ENCODE results near the gene ZNF678. TPM values are rescaled to one million over a fixed set of nuclear protein-coding genes. Genes with fewer than 3 reads are reported as not detected.

The ZNF678 gene
- total RNA-seq (1 to 10 TPM; 4.9 to 8.0 (median 6.6) TPM), polyA plus RNA-seq (1 to 10 TPM; 1.6 to 1.7 TPM)

- peak; percentile 81 for FAIRE-seq
- WGBS, 2 donors = 0% methylated on average over 39 of the region's 39 CpGs
- Histone ChIP-seq H3K9me3 (no peaks in the 10 kb centered on the region), H3K27ac (peak within 1 kb of the TSS; percentile 94 to 99 (median 97)), H3K4me1 (peaks cover 0 to 5% (median 0%) of the 10 kb centered on the region in 3 donors), H3K27me3 (no peaks in the 10 kb centered on the region), H3K4me3 (peak within 1 kb of the TSS; percentile 23 to 61 (median 48)), H3K36me3 (no peaks in the 10 kb centered on the region)
- ATAC-seq = peak; percentile 96 to 99 (median 98)
- intact Hi-C loops (cut with DNase I) = no loop called here
- DNase-seq = peak; percentile 92 to 97 (median 95)
- TF ChIP-seq, protein P1, sequence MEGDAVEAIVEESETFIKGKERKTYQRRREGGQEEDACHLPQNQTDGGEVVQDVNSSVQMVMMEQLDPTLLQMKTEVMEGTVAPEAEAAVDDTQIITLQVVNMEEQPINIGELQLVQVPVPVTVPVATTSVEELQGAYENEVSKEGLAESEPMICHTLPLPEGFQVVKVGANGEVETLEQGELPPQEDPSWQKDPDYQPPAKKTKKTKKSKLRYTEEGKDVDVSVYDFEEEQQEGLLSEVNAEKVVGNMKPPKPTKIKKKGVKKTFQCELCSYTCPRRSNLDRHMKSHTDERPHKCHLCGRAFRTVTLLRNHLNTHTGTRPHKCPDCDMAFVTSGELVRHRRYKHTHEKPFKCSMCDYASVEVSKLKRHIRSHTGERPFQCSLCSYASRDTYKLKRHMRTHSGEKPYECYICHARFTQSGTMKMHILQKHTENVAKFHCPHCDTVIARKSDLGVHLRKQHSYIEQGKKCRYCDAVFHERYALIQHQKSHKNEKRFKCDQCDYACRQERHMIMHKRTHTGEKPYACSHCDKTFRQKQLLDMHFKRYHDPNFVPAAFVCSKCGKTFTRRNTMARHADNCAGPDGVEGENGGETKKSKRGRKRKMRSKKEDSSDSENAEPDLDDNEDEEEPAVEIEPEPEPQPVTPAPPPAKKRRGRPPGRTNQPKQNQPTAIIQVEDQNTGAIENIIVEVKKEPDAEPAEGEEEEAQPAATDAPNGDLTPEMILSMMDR (IDR thresholded peaks at IDR 0.05) = no peak
Measured at GRCh38 chr1:227563324-227564201, at the start of gene ZNF678. TSS of gene ZNF678 (plus strand) at chr1:227563556. CDS start at chr1:227650992, 87,436 bp downstream.

DNA sequence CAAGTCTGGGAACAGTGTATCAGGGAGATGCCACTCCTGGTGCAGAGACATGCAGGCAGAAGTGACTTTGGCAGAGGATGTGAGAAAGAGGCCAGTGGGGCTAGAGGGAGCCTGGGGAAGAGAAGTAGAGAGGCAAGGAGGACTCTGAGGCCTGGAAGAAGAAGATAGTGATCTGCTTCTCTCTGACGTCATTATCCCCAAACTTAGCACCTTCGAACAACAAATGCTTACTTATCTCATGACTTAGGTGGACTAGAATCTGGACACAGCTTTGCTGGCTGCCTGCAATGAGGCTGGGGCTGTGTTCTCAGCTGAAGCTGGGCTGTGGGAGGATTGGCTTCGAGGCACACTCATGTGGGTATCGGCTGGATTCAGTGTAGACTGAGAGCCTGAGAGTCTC lies 44.5 kb upstream of the ZNF678 start:
- 58 to 77% methylated on average over 4 of the region's 4 CpGs for WGBS, 2 donors

DNA sequence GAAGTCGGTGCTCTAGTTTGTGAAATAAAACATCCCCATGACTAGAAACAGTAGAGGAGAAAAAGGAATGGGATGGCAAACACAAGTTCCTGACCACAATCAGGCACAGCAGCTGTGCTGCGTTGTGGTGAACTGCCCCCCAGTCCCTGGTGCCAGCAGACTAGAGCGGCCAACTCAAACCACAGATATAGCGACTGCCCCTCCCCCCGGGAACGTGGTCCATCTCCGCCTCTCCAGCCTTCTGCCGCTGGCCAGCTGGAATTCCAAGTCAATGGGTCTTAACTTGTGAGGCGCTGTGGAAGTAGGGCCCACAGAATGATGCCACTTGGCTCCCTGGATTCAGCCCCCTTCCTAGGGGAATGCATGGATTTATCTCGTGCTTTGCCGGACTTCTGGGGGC lies 41.6 kb upstream of the ZNF678 start:
- Histone ChIP-seq H3K4me3 (no peak overlapping the region), H3K36me3 (no peaks in the 10 kb centered on the region), H3K9me3 (no peaks in the 10 kb centered on the region), H3K27me3 (no peaks in the 10 kb centered on the region), H3K27ac (no peak overlapping the region), H3K4me1 (no peaks in the 10 kb centered on the region)
- TF ChIP-seq, protein P1 (IDR thresholded peaks at IDR 0.05) = no peak
- intact Hi-C loops (cut with DNase I) = no loop called here
- no peak for FAIRE-seq
- no peak for ATAC-seq
- WGBS, 2 donors = 73 to 82% methylated on average over 11 of the region's 11 CpGs
- no peak for DNase-seq

More for the DNA sequence above, 44.5 kb upstream of the ZNF678 start:
- H3K4me1 ChIP-seq = no peaks in the 10 kb centered on the region
- FAIRE-seq (no peak), DNase-seq (no peak), ATAC-seq (no peak)
- TF ChIP-seq, protein P1 (IDR thresholded peaks at IDR 0.05) = no peak
- H3K27me3 ChIP-seq = no peaks in the 10 kb centered on the region
- no peak overlapping the region for H3K4me3 ChIP-seq
- no peaks in the 10 kb centered on the region for H3K36me3 ChIP-seq
- H3K9me3 ChIP-seq = no peaks in the 10 kb centered on the region
- no peak overlapping the region for H3K27ac ChIP-seq
- intact Hi-C loops (cut with DNase I) = no loop called here

GRCh38 chr1:227526524-227526923 lies 36.8 kb upstream of the ZNF678 start:
- intact Hi-C loops (cut with DNase I) = no loop called here
- H3K9me3 ChIP-seq = peaks cover 0 to 7% (median 2%) of the 10 kb centered on the region in 4 donors
- no peak for FAIRE-seq

More at GRCh38 chr1:227526524-227526923, 36.8 kb upstream of the ZNF678 start:
- Histone ChIP-seq H3K27me3 (no peaks in the 10 kb centered on the region), H3K27ac (no peak overlapping the region), H3K36me3 (no peaks in the 10 kb centered on the region), H3K4me3 (no peak overlapping the region), H3K4me1 (no peaks in the 10 kb centered on the region)
- no peak for ATAC-seq
- WGBS, 2 donors = 87 to 91% methylated on average over 2 of the region's 2 CpGs
- DNase-seq = no peak
- TF ChIP-seq, protein P1 (IDR thresholded peaks at IDR 0.05) = no peak
